PC-9 (cell line): ENCODE results near the gene MASP2.

Source experiments
- CTCF ChIP-seq: fragments of 200-600 bp; sonication (generic); conservative IDR thresholded peaks from 2 replicates; pipeline ENCODE4 v1.6.1; 2017; ENCODE audit warnings: mixed run types, antibody characterized with exemption, mild to moderate bottlenecking, moderate library complexity
- EZH2 ChIP-seq: fragments of 200-600 bp; sonication (generic); IDR thresholded peaks from 2 replicates; pipeline ENCODE4 v1.8.0; 2017; ENCODE audit warnings: antibody characterized with exemption, low read depth

GRCh38 chr1:11039351-11040104 lies 7.5 kb downstream of the MASP2 start:
- TF ChIP-seq CTCF (no peak), EZH2 (no peak)
